IMR-90 (cell line): ENCODE data around the gene NFATC1. TPM values are rescaled to one million over a fixed set of nuclear protein-coding genes. Genes with fewer than 3 reads are reported as not detected.

ENCODE experiments used
- ATAC-seq: fragments of 200-7000 bp; cut with Tn5 transposase; 2 replicates; pipeline ENCODE4 v1.9.1; 2020; ENCODE audit warnings: low read depth, mild to moderate bottlenecking, moderate library complexity
- BruUV-seq: library from RNA; stranded (reverse); fragments of 400-500 nt; replicated peaks from 2 replicates; lab custom pipeline; 2021; lab: Mats Ljungman, UMichigan
- CTCF ChIA-PET: fragments of 300-600 bp; formaldehyde crosslinking; extraction: SDS; loops from one replicate; lab custom pipeline; 2021; ENCODE audit warnings: antibody characterized with exemption; lab: Yijun Ruan, JAX
- POLR2A ChIA-PET: fragments of 300-600 bp; sonication (Branson Sonifier 250); formaldehyde crosslinking; loops from one replicate; lab custom pipeline; 2022; ENCODE audit warnings: antibody characterized with exemption; ENCODE audit not compliant: unreplicated experiment; lab: Charles Lee
- DNase-seq: peaks from one replicate; pipeline ENCODE4 v3.0.0; 2013
- H2AFZ ChIP-seq: replicated peaks from 2 replicates; pipeline ENCODE3; 2013; ENCODE audit warnings: low read length, mild to moderate bottlenecking; ENCODE audit not compliant: poor library complexity
- H2AK5ac ChIP-seq: 2 replicates; pipeline ENCODE4 v1.6.1; 2013; ENCODE audit warnings: low read depth, low read length, inconsistent platforms
- H2AK9ac ChIP-seq: replicated peaks from 2 replicates; pipeline ENCODE3; 2013; ENCODE audit warnings: mild to moderate bottlenecking, low read depth, low read length, moderate library complexity; ENCODE audit not compliant: poor library complexity
- H2BK120ac ChIP-seq: 2 replicates; pipeline ENCODE4 v1.6.1; 2013; ENCODE audit warnings: low read depth, low read length, inconsistent platforms
- H2BK15ac ChIP-seq: 3 replicates; pipeline ENCODE4 v1.6.1; 2013; ENCODE audit warnings: low read depth, low read length, inconsistent platforms
- H2BK20ac ChIP-seq: 2 replicates; pipeline ENCODE4 v1.6.1; 2013; ENCODE audit warnings: low read depth, mild to moderate bottlenecking, inconsistent platforms, low read length, moderate library complexity
- H2BK5ac ChIP-seq: 2 replicates; pipeline ENCODE4 v1.6.1; 2013; ENCODE audit warnings: mild to moderate bottlenecking, low read depth, low read length, inconsistent platforms; ENCODE audit not compliant: poor library complexity, severe bottlenecking
- H3K14ac ChIP-seq: replicated peaks from 2 replicates; pipeline ENCODE4 v1.6.1; 2013; ENCODE audit warnings: low read depth, low read length, inconsistent platforms
- H3K18ac ChIP-seq: 2 replicates; pipeline ENCODE4 v1.6.1; 2013; ENCODE audit warnings: low read depth, low read length, control low read depth
- H3K23ac ChIP-seq: 2 replicates; pipeline ENCODE4 v1.6.1; 2013; ENCODE audit warnings: low read depth, low read length, inconsistent platforms
- H3K27ac ChIP-seq: 2 replicates; pipeline ENCODE4 v1.5.1; 2013; ENCODE audit warnings: mild to moderate bottlenecking, control low read depth, low read length; ENCODE audit not compliant: insufficient read depth
- H3K27me3 ChIP-seq: 2 replicates; pipeline ENCODE4 v1.6.1; 2013; ENCODE audit warnings: low read length; ENCODE audit not compliant: control insufficient read depth, insufficient read depth
- H3K36me3 ChIP-seq: 2 replicates; pipeline ENCODE4 v1.6.1; 2013; ENCODE audit warnings: low read length, mixed read lengths; ENCODE audit not compliant: control insufficient read depth, insufficient read depth
- H3K4ac ChIP-seq: 2 replicates; pipeline ENCODE4 v1.6.1; 2013; ENCODE audit warnings: low read depth, low read length, inconsistent platforms
- H3K4me1 ChIP-seq: 2 replicates; pipeline ENCODE4 v1.6.1; 2013; ENCODE audit warnings: low read length, mixed read lengths; ENCODE audit not compliant: control insufficient read depth, insufficient read depth
- H3K4me2 ChIP-seq: 2 replicates; pipeline ENCODE4 v1.6.1; 2013; ENCODE audit warnings: low read depth, mild to moderate bottlenecking, control low read depth, low read length, moderate library complexity
- H3K4me3 ChIP-seq: 2 replicates; pipeline ENCODE4 v1.5.1; 2013; ENCODE audit warnings: low read depth, mild to moderate bottlenecking, control low read depth, low read length, moderate library complexity; ENCODE audit not compliant: insufficient read depth
- H3K56ac ChIP-seq: 2 replicates; pipeline ENCODE4 v1.6.1; 2013; ENCODE audit warnings: low read length, inconsistent platforms; ENCODE audit not compliant: insufficient read depth; ENCODE audit errors: extremely low read depth
- H3K79me1 ChIP-seq, 2 experiments: 2 replicates each; pipeline ENCODE4 v1.6.1; 2013; ENCODE audit warnings: low read length in 2 of 2, inconsistent platforms in 1 of 2, low read depth in 1 of 2
- H3K9ac ChIP-seq: 2 replicates; pipeline ENCODE4 v1.6.1; 2013; ENCODE audit warnings: low read depth, low read length, control low read depth
- H3K9me1 ChIP-seq: 2 replicates; pipeline ENCODE4 v1.6.1; 2013; ENCODE audit warnings: low read length, inconsistent platforms; ENCODE audit not compliant: insufficient read depth
- H3K9me3 ChIP-seq: 2 replicates; pipeline ENCODE4 v1.6.1; 2013; ENCODE audit warnings: low read length; ENCODE audit not compliant: control insufficient read depth, insufficient read depth
- H4K20me1 ChIP-seq: 2 replicates; pipeline ENCODE4 v1.6.1; 2013; ENCODE audit warnings: low read length, inconsistent platforms; ENCODE audit not compliant: insufficient read depth
- H4K5ac ChIP-seq: 2 replicates; pipeline ENCODE4 v1.6.1; 2013; ENCODE audit warnings: mild to moderate bottlenecking, low read depth, low read length, control low read depth
- H4K8ac ChIP-seq, 2 experiments: 2 replicates each; pipeline ENCODE4 v1.6.1; 2013; ENCODE audit warnings: low read depth in 2 of 2, low read length in 2 of 2, control low read depth in 1 of 2, inconsistent platforms in 1 of 2
- H4K91ac ChIP-seq: 2 replicates; pipeline ENCODE4 v1.6.1; 2013; ENCODE audit warnings: low read depth, low read length, inconsistent platforms; ENCODE audit not compliant: insufficient read depth
- MXI1 ChIP-seq: IDR thresholded peaks from 2 replicates; pipeline ENCODE4 v1.6.1; 2012; ENCODE audit warnings: low read depth, mild to moderate bottlenecking, low read length, moderate library complexity, borderline replicate concordance
- NFE2L2 ChIP-seq: fragments of 150-350 bp; IDR thresholded peaks from 2 replicates; pipeline ENCODE4 v1.6.1; 2016; ENCODE audit warnings: low read depth, mild to moderate bottlenecking, low read length
- WGBS, 2 experiments: methylation state at CpG; one replicate each; pipeline versions ENCODE4 v1.1.5 to v1.1.7; 2013; ENCODE audit warnings: missing lambda C conversion rate in 2 of 2; ENCODE audit not compliant: insufficient read length in 1 of 2; ENCODE audit errors: extremely low coverage in 2 of 2; 5-methylcytosine and 5-hydroxymethylcytosine counted together
- dilution Hi-C: fragments of 300-500 bp; cut with HindIII; formaldehyde crosslinking; loops from one replicate; pipeline ENCODE4 v1.14.3; 2018; ENCODE audit warnings: low sequenced_read_pairs; ENCODE audit not compliant: unreplicated experiment
- in situ Hi-C: fragments of 300-500 bp; cut with MboI; formaldehyde crosslinking; loops from 3 replicates; pipeline ENCODE4 v1.14.3; 2019; ENCODE audit warnings: low sequenced_read_pairs, inconsistent platforms, mixed read lengths
- intact Hi-C: fragments of 100-400 bp; cut with micrococcal nuclease; formaldehyde crosslinking; loops from 2 replicates; pipeline ENCODE4 v1.10.0; 2022
- polyA plus RNA-seq, 3 experiments: library from polyadenylated mRNA; depleted of rRNA; stranded (reverse); fragments of >200 nt; gene quantifications; 2 replicates each; pipeline ENCODE4 v1.2.3, GENCODE V29; 2012; ENCODE audit warnings: low replicate concordance in 1 of 3
- total RNA-seq: library from RNA; depleted of rRNA; stranded (reverse); fragments of >200 nt; gene quantifications from 2 replicates; pipeline ENCODE4 v1.2.3, GENCODE V29; 2012

The NFATC1 gene
- total and polyA plus RNA-seq, 2 of the 4 experiments (the other 2 are of a cell fraction) = 0.36 to 1.8 TPM

DNA sequence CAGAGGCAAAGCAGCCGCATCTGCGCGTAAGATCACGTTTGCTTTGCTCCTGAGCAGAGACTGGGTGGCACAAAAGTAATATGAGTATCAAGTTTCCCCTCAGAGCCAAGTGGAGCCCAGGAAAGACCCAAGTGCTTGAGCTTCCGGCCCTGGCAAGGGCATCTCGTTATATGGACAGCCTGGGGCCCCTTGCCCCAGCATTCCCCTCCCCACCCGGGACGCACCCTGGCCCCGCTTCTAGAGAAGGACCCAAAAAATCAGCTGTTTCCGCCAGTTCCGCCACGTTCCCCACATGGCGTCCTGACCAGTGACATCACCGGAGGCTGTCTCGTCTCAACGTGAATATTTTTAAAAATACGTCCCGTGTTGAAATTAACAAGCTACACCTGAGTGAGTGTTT is 135.1 kb downstream of the NFATC1 start:
- Histone ChIP-seq H3K79me1 (no peaks in the 10 kb centered on the region), H3K27ac (no peak overlapping the region), H3K36me3 (no peaks in the 10 kb centered on the region), H3K23ac (no peak overlapping the region), H3K18ac (no peak overlapping the region), H3K4me2 (no peak overlapping the region), H3K4ac (no peak overlapping the region), H3K9ac (no peak overlapping the region), H4K91ac (no peak overlapping the region), H3K9me1 (no peaks in the 10 kb centered on the region), H2AK5ac (no peak overlapping the region), H2BK120ac (no peak overlapping the region), H4K8ac (no peak overlapping the region), H4K5ac (no peak overlapping the region), H4K20me1 (no peaks in the 10 kb centered on the region; the same call in 1 of the 2 replicates), H3K4me1 (no peaks in the 10 kb centered on the region; the same call in 1 of the 2 replicates), H3K27me3 (peaks cover 26% of the 10 kb centered on the region), H2AK9ac (no peak overlapping the region), H3K4me3 (no peak overlapping the region), H2BK15ac (no peak overlapping the region), H2AFZ (no peak overlapping the region), H2BK5ac (no peak overlapping the region), H3K56ac (no peak overlapping the region), H3K9me3 (no peaks in the 10 kb centered on the region), H3K14ac (no peak overlapping the region), H2BK20ac (no peak overlapping the region)
- no TSS peak for BruUV-seq
- no peak for TF ChIP-seq NFE2L2
- no peak for TF ChIP-seq MXI1
- ChIA-PET CTCF (interaction anchor here (1.3 to 1.6 kb wide), 2 partner anchors 140 to 152 kb away, joined by 4 to 5 read pairs; no protein-coding TSS in a partner anchor), POLR2A (no interaction called here)
- in situ Hi-C loops = loop anchor here (5.0 kb wide), 1 partner anchor 154 kb away; no protein-coding TSS in a partner anchor
- DNase-seq (no peak), ATAC-seq (no peak)
- dilution Hi-C loops = no loop called here
- intact Hi-C loops = no loop called here
- WGBS, 2 experiments = 92% methylated on average over 9 of the region's 18 CpGs; no CpG with 5 or more reads in 1 of the 2 experiments
